ENCODE results near the gene DUOX1.

DUOX1 gene

GRCh38 chr15:45187894-45188830, 58.4 kb downstream of the DUOX1 start, which contains the start of gene SHF:
SHF (minus strand) TSS chr15:45187966; CDS start chr15:45187951, 15 bp downstream.
- DNase-seq (ENCODE audit: low read depth): peak; percentile 63

- no peak for DNase-seq (ENCODE audit: low read depth)
Measured at GRCh38 chr15:45197512-45197911, 67.7 kb downstream of the DUOX1 start.

- DNase-seq (ENCODE audit: low read depth): peak; percentile 87
Measured at GRCh38 chr15:45198337-45199135, 68.7 kb downstream of the DUOX1 start.

- no peak for DNase-seq (ENCODE audit: low read depth)
Measured at GRCh38 chr15:45199136-45199810, 69.5 kb downstream of the DUOX1 start.

- DNase-seq (ENCODE audit: low read depth): peak; percentile 88
Measured at GRCh38 chr15:45200001-45200798, 70.4 kb downstream of the DUOX1 start.

GRCh38 chr15:45200799-45201556, 71.2 kb downstream of the DUOX1 start:
- peak; percentile 50 for DNase-seq (ENCODE audit: low read depth)

GRCh38 chr15:45201557-45201859, 71.7 kb downstream of the DUOX1 start:
- no peak for DNase-seq (ENCODE audit: low read depth)

GRCh38 chr15:45201869-45202268, 72.1 kb downstream of the DUOX1 start:
- DNase-seq (ENCODE audit: low read depth): no peak

- DNase-seq (ENCODE audit: low read depth): no peak
Measured at GRCh38 chr15:45203182-45203581, 73.4 kb downstream of the DUOX1 start.

GRCh38 chr15:45205192-45205591, 75.4 kb downstream of the DUOX1 start:
- DNase-seq (ENCODE audit: low read depth): no peak

GRCh38 chr15:45212493-45212892, 82.7 kb downstream of the DUOX1 start:
- DNase-seq (ENCODE audit: low read depth): no peak
